Calu3 (cell line): Measurements from ENCODE around the gene TMEM186. TPM values are rescaled to one million over a fixed set of nuclear protein-coding genes. Genes with fewer than 3 reads are reported as not detected.

Experiments
- BruUV-seq: library from RNA; stranded (reverse); fragments of 400-500 nt; replicated peaks from 2 replicates; lab custom pipeline; 2021; lab: Mats Ljungman, UMichigan
- CTCF ChIA-PET: fragments of 300-600 bp; sonication (Branson Sonifier 250); formaldehyde crosslinking; loops from one replicate; lab custom pipeline; 2022; ENCODE audit warnings: antibody characterized with exemption; lab: Charles Lee
- DNase-seq: peaks from one replicate; pipeline ENCODE4 v3.0.0; 2022
- H3K27ac Mint-ChIP-seq: one replicate; pipeline ENCODE4 v1.8.0; 2022; ENCODE audit warnings: mixed read lengths; ENCODE audit not compliant: unreplicated experiment
- H3K27me3 Mint-ChIP-seq: one replicate; pipeline ENCODE4 v1.8.0; 2022; ENCODE audit warnings: mixed read lengths; ENCODE audit not compliant: unreplicated experiment
- H3K36me3 Mint-ChIP-seq: one replicate; pipeline ENCODE4 v1.8.0; 2022; ENCODE audit warnings: mild to moderate bottlenecking, moderate library complexity, mixed read lengths; ENCODE audit not compliant: insufficient read depth, unreplicated experiment
- H3K4me1 Mint-ChIP-seq: one replicate; pipeline ENCODE4 v1.8.0; 2022; ENCODE audit warnings: mild to moderate bottlenecking, low read depth, mixed read lengths; ENCODE audit not compliant: unreplicated experiment
- H3K4me3 Mint-ChIP-seq: one replicate; pipeline ENCODE4 v1.8.0; 2022; ENCODE audit warnings: mild to moderate bottlenecking, low read depth, moderate library complexity, mixed read lengths; ENCODE audit not compliant: unreplicated experiment
- H3K9me3 Mint-ChIP-seq: one replicate; pipeline ENCODE4 v1.8.0; 2022; ENCODE audit warnings: low read depth, mixed read lengths; ENCODE audit not compliant: unreplicated experiment
- intact Hi-C: fragments of 100-400 bp; cut with micrococcal nuclease; formaldehyde crosslinking; loops from one replicate; pipeline ENCODE4 v1.10.0; 2022; ENCODE audit not compliant: unreplicated experiment
- total RNA-seq: library from RNA; stranded (reverse); gene quantifications from 2 replicates; pipeline ENCODE4 v1.2.3, GENCODE V29; 2022
- TF ChIP-seq, protein P1 (sequence below): fragments of 200-600 bp; IDR thresholded peaks from one replicate; pipeline ENCODE4 v1.8.0; 2022; ENCODE audit warnings: antibody characterized with exemption; ENCODE audit not compliant: unreplicated experiment

The TMEM186 gene
- total RNA-seq, 1 experiment from 2014 or later: 20.9 TPM

DNA sequence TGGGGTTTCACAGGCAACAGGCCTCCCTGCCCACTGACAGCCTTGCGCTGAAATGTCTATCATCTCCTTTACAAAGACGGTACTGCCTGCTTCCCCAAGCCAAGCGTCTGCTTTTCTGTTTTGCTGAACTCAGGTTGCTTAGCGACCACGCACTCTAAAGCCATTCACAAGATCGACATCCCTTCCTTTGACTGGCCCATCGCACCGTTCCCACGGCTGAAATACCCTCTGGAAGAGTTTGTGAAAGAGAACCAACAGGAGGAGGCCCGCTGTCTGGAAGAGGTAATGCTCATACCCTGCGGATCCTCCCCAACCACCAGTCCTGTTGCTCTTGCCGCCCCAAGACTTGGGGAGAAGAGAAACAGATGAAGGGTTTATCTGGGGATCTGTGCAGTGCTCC is 28.7 kb downstream of the TMEM186 start:
- Mint-ChIP-seq H3K4me1 (no peaks in the 10 kb centered on the region), H3K36me3 (no peaks in the 10 kb centered on the region), H3K4me3 (no peak overlapping the region), H3K27ac (no peak overlapping the region), H3K9me3 (no peaks in the 10 kb centered on the region), H3K27me3 (no peaks in the 10 kb centered on the region)
- no peak for DNase-seq
- intact Hi-C loops: no loop called here
- no TSS peak for BruUV-seq
- TF ChIP-seq, protein P1, sequence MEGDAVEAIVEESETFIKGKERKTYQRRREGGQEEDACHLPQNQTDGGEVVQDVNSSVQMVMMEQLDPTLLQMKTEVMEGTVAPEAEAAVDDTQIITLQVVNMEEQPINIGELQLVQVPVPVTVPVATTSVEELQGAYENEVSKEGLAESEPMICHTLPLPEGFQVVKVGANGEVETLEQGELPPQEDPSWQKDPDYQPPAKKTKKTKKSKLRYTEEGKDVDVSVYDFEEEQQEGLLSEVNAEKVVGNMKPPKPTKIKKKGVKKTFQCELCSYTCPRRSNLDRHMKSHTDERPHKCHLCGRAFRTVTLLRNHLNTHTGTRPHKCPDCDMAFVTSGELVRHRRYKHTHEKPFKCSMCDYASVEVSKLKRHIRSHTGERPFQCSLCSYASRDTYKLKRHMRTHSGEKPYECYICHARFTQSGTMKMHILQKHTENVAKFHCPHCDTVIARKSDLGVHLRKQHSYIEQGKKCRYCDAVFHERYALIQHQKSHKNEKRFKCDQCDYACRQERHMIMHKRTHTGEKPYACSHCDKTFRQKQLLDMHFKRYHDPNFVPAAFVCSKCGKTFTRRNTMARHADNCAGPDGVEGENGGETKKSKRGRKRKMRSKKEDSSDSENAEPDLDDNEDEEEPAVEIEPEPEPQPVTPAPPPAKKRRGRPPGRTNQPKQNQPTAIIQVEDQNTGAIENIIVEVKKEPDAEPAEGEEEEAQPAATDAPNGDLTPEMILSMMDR: no peak
- CTCF ChIA-PET: interaction anchor here (0.6 to 0.7 kb wide), 2 partner anchors 99 to 813 kb away, joined by 8 to 13 read pairs; no protein-coding TSS in a partner anchor

DNA sequence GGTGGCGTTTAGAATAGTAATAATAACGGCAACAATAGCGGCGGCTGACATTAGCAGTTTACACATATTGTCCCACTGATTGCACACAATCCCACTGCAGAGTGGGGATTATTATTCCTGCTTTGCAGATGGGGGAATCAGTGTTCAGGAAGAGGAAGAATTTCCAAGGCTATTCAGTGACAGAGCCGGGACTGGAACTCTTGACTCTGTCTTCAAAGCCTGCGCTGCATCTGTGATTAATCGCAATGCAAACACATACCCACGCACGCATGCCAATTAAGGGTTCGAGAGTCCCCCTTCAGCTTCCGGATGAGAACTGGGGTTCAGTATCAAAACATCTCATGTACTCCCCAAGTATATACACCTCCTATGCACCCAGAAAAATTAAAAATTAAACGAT is 29.2 kb downstream of the TMEM186 start:
- no peak overlapping the region for H3K27ac Mint-ChIP-seq
- H3K27me3 Mint-ChIP-seq: no peaks in the 10 kb centered on the region
- CTCF ChIA-PET: no interaction called here
- H3K36me3 Mint-ChIP-seq: no peaks in the 10 kb centered on the region
- intact Hi-C loops: no loop called here
- no TSS peak for BruUV-seq
- DNase-seq: no peak
- H3K4me1 Mint-ChIP-seq: no peaks in the 10 kb centered on the region
- TF ChIP-seq, protein P1: no peak
- H3K4me3 Mint-ChIP-seq: no peak overlapping the region
- H3K9me3 Mint-ChIP-seq: no peaks in the 10 kb centered on the region

DNA sequence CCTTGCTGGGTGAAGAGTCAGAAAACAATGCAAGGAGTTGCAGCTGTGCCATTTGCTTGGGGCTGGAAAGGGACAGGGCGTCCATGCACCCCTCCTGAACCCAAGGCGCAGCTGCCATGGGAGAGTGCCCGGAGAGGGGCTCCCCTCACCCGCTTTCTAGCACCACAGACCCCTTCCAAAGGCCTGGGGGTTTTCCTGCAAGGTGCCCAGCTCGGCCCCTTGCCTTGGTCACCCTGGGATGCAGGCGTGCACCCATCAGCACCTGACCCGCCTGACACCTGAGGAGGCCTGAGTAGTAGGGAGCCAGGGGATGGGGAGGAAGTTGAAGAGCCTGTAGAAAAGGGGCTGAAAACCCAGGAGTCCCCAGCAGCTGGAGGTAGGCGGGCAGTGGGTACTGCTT is 30.3 kb downstream of the TMEM186 start:
- TF ChIP-seq, protein P1: no peak
- H3K4me3 Mint-ChIP-seq: no peak overlapping the region
- CTCF ChIA-PET: interaction anchor here (0.6 to 0.9 kb wide), 2 partner anchors 11 to 36 kb away, joined by 4 read pairs; no protein-coding TSS in a partner anchor
- H3K9me3 Mint-ChIP-seq: no peaks in the 10 kb centered on the region
- no peaks in the 10 kb centered on the region for H3K36me3 Mint-ChIP-seq
- BruUV-seq: no TSS peak
- intact Hi-C loops: no loop called here
- no peak overlapping the region for H3K27ac Mint-ChIP-seq
- no peaks in the 10 kb centered on the region for H3K27me3 Mint-ChIP-seq
- H3K4me1 Mint-ChIP-seq: no peaks in the 10 kb centered on the region
- no peak for DNase-seq

DNA sequence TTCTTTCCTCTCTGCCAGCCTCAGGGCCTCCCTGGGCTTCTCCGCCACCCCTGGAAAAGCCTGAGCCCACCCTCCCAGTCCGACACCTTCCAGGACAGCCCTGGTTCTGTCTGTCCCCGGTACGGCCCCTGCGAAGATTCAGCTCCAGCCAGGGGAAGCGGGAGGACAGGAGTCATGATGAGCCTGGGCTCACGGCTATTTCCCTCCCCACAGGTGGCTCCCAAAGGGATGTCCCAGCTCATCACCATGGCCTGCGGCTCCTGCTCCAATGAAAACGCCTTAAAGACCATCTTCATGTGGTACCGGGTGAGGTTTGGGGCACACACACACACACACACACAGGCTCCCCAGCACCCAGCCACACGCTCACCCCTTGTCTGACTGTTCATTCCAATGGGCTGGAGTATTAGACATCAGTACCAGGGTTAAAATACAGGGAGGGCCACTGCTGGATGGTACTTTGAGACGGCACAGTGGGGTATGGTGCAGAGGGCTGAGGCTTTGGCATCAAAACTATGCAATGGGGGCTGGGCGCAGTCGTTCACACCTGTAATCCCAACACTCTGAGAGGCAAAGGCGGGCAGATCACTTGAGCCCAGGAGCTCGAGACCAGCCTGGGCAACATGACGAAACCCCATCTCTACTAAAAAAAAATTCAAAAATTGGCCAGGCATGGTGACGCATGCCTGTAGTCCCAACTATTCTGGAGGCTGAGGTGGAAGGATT is 32.8 kb downstream of the TMEM186 start:
- CTCF ChIA-PET: no interaction called here
- H3K4me1 Mint-ChIP-seq: no peaks in the 10 kb centered on the region
- BruUV-seq: no TSS peak

More for the DNA sequence above, 32.8 kb downstream of the TMEM186 start:
- Mint-ChIP-seq H3K27me3 (no peaks in the 10 kb centered on the region), H3K36me3 (no peaks in the 10 kb centered on the region), H3K27ac (no peak overlapping the region), H3K9me3 (no peaks in the 10 kb centered on the region), H3K4me3 (no peak overlapping the region)
- no peak for DNase-seq
- TF ChIP-seq, protein P1: no peak
- intact Hi-C loops: no loop called here
